Heart right ventricle (tissue), 16 donors: ENCODE results near the gene KDM1A. TPM values are rescaled to one million over a fixed set of nuclear protein-coding genes. Genes with fewer than 3 reads are reported as not detected.
A peak's percentile ranks its signal among the peaks of the same experiment; 100 is the strongest.

Experiments used
- ATAC-seq, 8 donors: fragments of 200-7000 bp; cut with Tn5 transposase; one replicate each; pipeline ENCODE4 v1.9.1; 2020; ENCODE audit warnings: mild to moderate bottlenecking in 8 of 8, moderate library complexity in 8 of 8, moderate number of reproducible peaks in 1 of 8
- DNase-seq, 2 donors: peaks; one replicate each; pipeline ENCODE4 v3.0.0-alpha.2; 2020
- H3K27ac ChIP-seq, 10 donors: fragments of 200-600 bp; sonication (generic) in 2 of 10; one replicate each; pipeline versions ENCODE4 v1.5.0 to v1.8.0; 2020 to 2022; ENCODE audit warnings: mild to moderate bottlenecking in 3 of 10
- H3K27me3 ChIP-seq, 7 donors: fragments of 200-600 bp; one replicate each; pipeline ENCODE4 v1.8.0; 2021 to 2022; ENCODE audit warnings: mild to moderate bottlenecking in 2 of 7
- H3K36me3 ChIP-seq, 9 donors: fragments of 200-600 bp; sonication (generic) in 1 of 9; one replicate each; pipeline versions ENCODE4 v1.5.0 to v1.8.0; 2020 to 2022; ENCODE audit warnings: mild to moderate bottlenecking in 2 of 9
- H3K4me1 ChIP-seq, 9 donors: fragments of 200-600 bp; sonication (generic) in 1 of 9; one replicate each; pipeline versions ENCODE4 v1.5.0 to v1.8.0; 2020 to 2022; ENCODE audit warnings: mild to moderate bottlenecking in 4 of 9
- H3K4me3 ChIP-seq, 10 donors: fragments of 200-600 bp; sonication (generic) in 2 of 10; one replicate each; pipeline versions ENCODE4 v1.5.0 to v1.8.0; 2020 to 2022; ENCODE audit warnings: mild to moderate bottlenecking in 7 of 10, moderate library complexity in 2 of 10
- H3K9me3 ChIP-seq, 11 donors: fragments of 200-600 bp in 10 of 11; sonication (generic) in 2 of 11; one replicate each; pipeline versions ENCODE4 v1.5.0 to v1.8.0; 2013 to 2022; ENCODE audit warnings: mild to moderate bottlenecking in 2 of 11, control low read depth in 1 of 11, moderate library complexity in 1 of 11
- WGBS, 2 donors: extraction: QIAGEN DNeasy Blood & Tissue Kit; methylation state at CpG; one replicate each; pipeline ENCODE4 v1.1.7; 2013; ENCODE audit warnings: inconsistent platforms in 1 of 2; 5-methylcytosine and 5-hydroxymethylcytosine counted together
- intact Hi-C, 10 donors: fragments of 100-400 bp; cut with DNase I; formaldehyde crosslinking; loops; one replicate each; pipeline versions ENCODE4 v1.11.1 to v1.14.2; 2022
- polyA plus RNA-seq, 2 donors: library from polyadenylated mRNA; stranded (reverse); fragments of 200-250 nt; gene quantifications; one replicate each; pipeline ENCODE4 v1.2.3, GENCODE V29; 2013
- total RNA-seq, 10 donors: library from RNA; stranded (reverse); fragmentation: NEBNext Ultra II Directional in 3 of 10; extraction: Animal tissue kit (Norgen Biotek cat#: 25700) in 3 of 10; gene quantifications; one replicate each; pipeline versions ENCODE4 v1.2.1 to v1.2.4, GENCODE V29; 2021 to 2023
- TF ChIP-seq, protein P1 (sequence below), 9 donors: fragments of 200-600 bp; sonication (generic) in 2 of 9; IDR thresholded peaks; one replicate each; pipeline versions ENCODE4 v1.5.0 to v1.8.0; 2021 to 2022; ENCODE audit warnings: antibody characterized with exemption in 9 of 9, mild to moderate bottlenecking in 5 of 9, moderate library complexity in 1 of 9
- donor health status: Arrhythmogenic right ventricular cardiomyopathy.
- donor health status: ischemic (EF 13 %, LVEDD 7.1; RV severe dilation, severe dysfunction).
- donor health status: healthy with polysubstance abuse.
- donor health status: DM: no; HTN: yes; CAD: no.
- donor health status: DM: no; HTN: no; CAD: no.
- donor health status: ischemic (EF 25% LVEDD 6.9; RV normal size, moderate dysfunction).
- donor health status: ischemic (EF 25% LVEDD 5.7; RV mildly dilated, moderate dysfunction).
- donor health status: healthy.
- donor health status: DM: yes; HTN: yes; CAD: no.
- donor health status: Ischemic cardiomyopathy.
- donor health status: ischemic (EF 35%, LVEDD 5.7; RV mildly dilated, moderate dysfunction).
- donor health status: nonischemic (EF 11% LVEDD 7.7; RV severe dilation, severe dysfunction).
- donor health status: DM: yes; HTN: yes; CAD: no.
- donor health status: PGD.
- donor health status: ischemic (EF 29% LVEDD 5.4; RV normal size, mild dysfunction).
- donor health status: nonischemic (EF 23%, LVEDD 6.1; RV moderate dilation, normal function).

The KDM1A gene
- total and polyA plus RNA-seq, 12 donors: 12.4 to 35.0 (median 27.3) TPM

DNA sequence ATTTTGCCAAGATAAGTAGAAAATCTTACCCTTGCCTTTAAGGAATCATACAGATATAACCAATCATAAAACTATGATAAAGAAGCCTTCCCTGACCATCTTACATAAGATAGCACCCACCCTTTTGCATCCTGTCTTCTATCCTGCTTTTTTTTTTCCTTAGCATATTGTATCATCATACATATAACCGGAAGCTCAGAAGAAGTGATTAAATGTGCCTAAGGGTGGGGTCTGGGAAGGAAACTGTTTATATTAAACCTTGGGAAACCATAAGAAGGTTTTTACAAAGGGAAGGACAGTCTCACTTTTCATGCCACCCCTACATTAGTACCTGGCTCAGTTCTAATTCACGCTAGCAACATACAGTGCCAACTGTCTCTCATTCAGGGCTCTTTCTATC is 82.6 kb downstream of the KDM1A start:
- 43% methylated on average over 2 of the region's 2 CpGs for WGBS, 2 donors
- Histone ChIP-seq H3K27me3 (no peaks in the 10 kb centered on the region), H3K36me3 (peaks cover 0 to 32% (median 7%) of the 10 kb centered on the region in 9 donors), H3K9me3 (no peaks in the 10 kb centered on the region), H3K27ac (peak overlapping the region in 8 of 10 donors; percentile 19 to 79 (median 64)), H3K4me1 (peaks cover 27 to 65% (median 56%) of the 10 kb centered on the region in 9 donors), H3K4me3 (no peak overlapping the region)
- no peak for DNase-seq
- TF ChIP-seq, protein P1, sequence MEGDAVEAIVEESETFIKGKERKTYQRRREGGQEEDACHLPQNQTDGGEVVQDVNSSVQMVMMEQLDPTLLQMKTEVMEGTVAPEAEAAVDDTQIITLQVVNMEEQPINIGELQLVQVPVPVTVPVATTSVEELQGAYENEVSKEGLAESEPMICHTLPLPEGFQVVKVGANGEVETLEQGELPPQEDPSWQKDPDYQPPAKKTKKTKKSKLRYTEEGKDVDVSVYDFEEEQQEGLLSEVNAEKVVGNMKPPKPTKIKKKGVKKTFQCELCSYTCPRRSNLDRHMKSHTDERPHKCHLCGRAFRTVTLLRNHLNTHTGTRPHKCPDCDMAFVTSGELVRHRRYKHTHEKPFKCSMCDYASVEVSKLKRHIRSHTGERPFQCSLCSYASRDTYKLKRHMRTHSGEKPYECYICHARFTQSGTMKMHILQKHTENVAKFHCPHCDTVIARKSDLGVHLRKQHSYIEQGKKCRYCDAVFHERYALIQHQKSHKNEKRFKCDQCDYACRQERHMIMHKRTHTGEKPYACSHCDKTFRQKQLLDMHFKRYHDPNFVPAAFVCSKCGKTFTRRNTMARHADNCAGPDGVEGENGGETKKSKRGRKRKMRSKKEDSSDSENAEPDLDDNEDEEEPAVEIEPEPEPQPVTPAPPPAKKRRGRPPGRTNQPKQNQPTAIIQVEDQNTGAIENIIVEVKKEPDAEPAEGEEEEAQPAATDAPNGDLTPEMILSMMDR (IDR thresholded peaks at IDR 0.05): no peak
- no peak for ATAC-seq
- intact Hi-C loops: loop anchor here in 2 of 10 donors (2.0 kb wide), 2 partner anchors 77 to 83 kb away; no protein-coding TSS in a partner anchor

DNA sequence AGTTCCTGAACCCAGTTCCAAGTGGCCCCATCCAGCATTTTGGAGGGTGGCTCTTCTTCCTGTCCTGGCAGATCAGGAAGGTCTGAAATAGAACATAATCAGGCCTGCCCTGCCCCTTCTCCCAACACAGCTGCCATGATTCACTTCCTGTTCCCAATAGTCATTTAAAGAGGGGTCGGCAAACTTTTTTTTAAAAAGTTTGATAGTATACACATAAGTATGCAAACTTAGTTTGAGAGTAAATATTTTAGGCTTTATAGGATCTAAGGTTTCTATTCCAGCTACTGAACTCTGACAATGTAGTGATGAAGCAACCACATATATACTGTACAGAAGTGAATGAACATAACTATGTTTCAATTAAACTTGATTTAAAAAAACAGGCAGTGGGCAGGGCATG is 83.0 kb downstream of the KDM1A start:
- DNase-seq: no peak
- TF ChIP-seq, protein P1 (IDR thresholded peaks at IDR 0.05): no peak
- peak in 7 of 8 donors; percentile 23 to 83 (median 73) for ATAC-seq
- no peak overlapping the region for H3K4me3 ChIP-seq
- 8 to 20% methylated on average over 1 of the region's 1 CpG for WGBS, 2 donors
- H3K36me3 ChIP-seq: peaks cover 0 to 34% (median 8%) of the 10 kb centered on the region in 9 donors
- intact Hi-C loops: no loop called here
- H3K9me3 ChIP-seq: no peaks in the 10 kb centered on the region
- H3K27me3 ChIP-seq: no peaks in the 10 kb centered on the region
- H3K27ac ChIP-seq: peak overlapping the region in 8 of 10 donors; percentile 19 to 79 (median 68)
- peaks cover 27 to 65% (median 56%) of the 10 kb centered on the region in 9 donors for H3K4me1 ChIP-seq

GRCh38 chr1:23103001-23103889 is 84.0 kb downstream of the KDM1A start:
- DNase-seq: no peak
- Histone ChIP-seq H3K4me1 (peaks cover 27 to 63% (median 53%) of the 10 kb centered on the region in 9 donors), H3K27ac (peak overlapping the region in 9 of 10 donors; percentile 19 to 79 (median 66)), H3K27me3 (no peaks in the 10 kb centered on the region), H3K9me3 (no peaks in the 10 kb centered on the region), H3K4me3 (no peak overlapping the region), H3K36me3 (peaks cover 0 to 38% (median 8%) of the 10 kb centered on the region in 9 donors)
- WGBS, 2 donors: 34 to 37% methylated on average over 10 of the region's 10 CpGs
- peak in 5 of 8 donors; percentile 30 to 38 (median 37) for ATAC-seq
- TF ChIP-seq, protein P1 (IDR thresholded peaks at IDR 0.05): no peak
- intact Hi-C loops: no loop called here

DNA sequence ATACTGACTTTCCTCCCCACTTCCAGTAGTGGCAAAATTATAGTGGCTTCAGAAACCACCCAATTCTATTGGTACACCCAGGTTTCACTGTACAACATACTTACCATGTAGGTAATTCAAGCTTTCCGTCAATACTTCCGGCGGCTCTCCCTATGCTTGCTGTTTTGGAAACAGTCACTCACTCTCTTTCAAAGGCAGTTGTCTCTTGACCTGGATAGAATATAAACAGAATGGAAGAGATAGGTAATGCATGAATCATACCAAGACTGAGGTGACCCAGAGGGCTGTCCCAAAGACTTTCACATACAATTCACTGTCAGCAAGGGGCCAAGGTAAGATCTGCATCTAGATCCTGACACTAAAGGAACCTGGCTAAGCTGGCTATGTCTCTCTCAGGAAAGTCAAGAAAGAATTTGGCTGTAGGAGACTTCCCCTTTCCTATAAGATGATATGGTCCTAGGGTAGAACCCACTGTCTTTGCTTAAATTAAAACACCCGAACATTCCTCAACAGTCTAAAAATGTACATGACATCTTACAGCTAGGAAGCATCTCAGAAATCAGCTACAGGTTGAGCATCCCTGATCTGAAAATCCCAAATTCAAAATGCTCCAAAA is 89.8 kb downstream of the KDM1A start:
- peaks cover 0 to 44% (median 24%) of the 10 kb centered on the region in 9 donors for H3K4me1 ChIP-seq
- intact Hi-C loops: no loop called here
- DNase-seq: no peak
- H3K4me3 ChIP-seq: no peak overlapping the region
- no peak overlapping the region for H3K27ac ChIP-seq
- H3K27me3 ChIP-seq: no peaks in the 10 kb centered on the region
- TF ChIP-seq, protein P1 (IDR thresholded peaks at IDR 0.05): no peak
- no peak for ATAC-seq
- peaks cover 0 to 47% (median 13%) of the 10 kb centered on the region in 9 donors for H3K36me3 ChIP-seq
- H3K9me3 ChIP-seq: no peaks in the 10 kb centered on the region
- WGBS, 2 donors: 92 to 98% methylated on average over 4 of the region's 4 CpGs
